ENCODE data around the gene ANXA5.

ANXA5 gene

GRCh38 chr4:121712783-121713182 is 16.0 kb upstream of the ANXA5 start:
- DNase-seq (ENCODE audit: insufficient read length, low spot score) (no peak), FAIRE-seq (no peak)

GRCh38 chr4:121712001-121712651 is 15.3 kb upstream of the ANXA5 start:
- no peak for DNase-seq (ENCODE audit: insufficient read length, low spot score)
- no peak for FAIRE-seq

- FAIRE-seq (peak; percentile 26), DNase-seq (ENCODE audit: insufficient read length, low spot score) (peak; percentile 84)
Measured at GRCh38 chr4:121711263-121712000, 14.7 kb upstream of the ANXA5 start.

GRCh38 chr4:121709766-121710405 is 13.1 kb upstream of the ANXA5 start:
- FAIRE-seq: no peak
- no peak for DNase-seq (ENCODE audit: insufficient read length, low spot score)

- no peak for FAIRE-seq
- DNase-seq (ENCODE audit: insufficient read length, low spot score): no peak
Measured at GRCh38 chr4:121707344-121707743, 10.6 kb upstream of the ANXA5 start.

GRCh38 chr4:121706595-121707021 is 9.8 kb upstream of the ANXA5 start:
- DNase-seq (ENCODE audit: insufficient read length, low spot score): no peak
- FAIRE-seq: peak; percentile 26

- FAIRE-seq: no peak
Measured at GRCh38 chr4:121705521-121705920, 8.7 kb upstream of the ANXA5 start.

GRCh38 chr4:121702136-121702535 is 5.4 kb upstream of the ANXA5 start:
- FAIRE-seq (no peak), DNase-seq (ENCODE audit: insufficient read length, low spot score) (no peak)

More at GRCh38 chr4:121705521-121705920, 8.7 kb upstream of the ANXA5 start:
- no peak for DNase-seq (ENCODE audit: insufficient read length, low spot score)

GRCh38 chr4:121701263-121701662 is 4.5 kb upstream of the ANXA5 start:
- DNase-seq (ENCODE audit: insufficient read length, low spot score): no peak
- FAIRE-seq: no peak

GRCh38 chr4:121698236-121698671 is 1.5 kb upstream of the ANXA5 start:
- no peak for FAIRE-seq
- no peak for DNase-seq (ENCODE audit: insufficient read length, low spot score)

GRCh38 chr4:121697564-121697963 is 784 bp upstream of the ANXA5 start:
- no peak for DNase-seq (ENCODE audit: insufficient read length, low spot score)

GRCh38 chr4:121696170-121696580 is 605 bp downstream of the ANXA5 start:
- DNase-seq (ENCODE audit: insufficient read length, low spot score): peak; percentile 22
- no peak for FAIRE-seq

More at GRCh38 chr4:121697564-121697963, 784 bp upstream of the ANXA5 start:
- FAIRE-seq: no peak

- DNase-seq (ENCODE audit: insufficient read length, low spot score): no peak
- no peak for FAIRE-seq
Measured at GRCh38 chr4:121693886-121694285, 2.9 kb downstream of the ANXA5 start.

- DNase-seq (ENCODE audit: insufficient read length, low spot score) (no peak), FAIRE-seq (no peak)
Measured at GRCh38 chr4:121693450-121693849, 3.3 kb downstream of the ANXA5 start.

GRCh38 chr4:121692261-121692660 is 4.5 kb downstream of the ANXA5 start:
- FAIRE-seq: no peak
- DNase-seq (ENCODE audit: insufficient read length, low spot score): no peak

- FAIRE-seq (no peak), DNase-seq (ENCODE audit: insufficient read length, low spot score) (no peak)
Measured at GRCh38 chr4:121690001-121690400, 6.8 kb downstream of the ANXA5 start.

GRCh38 chr4:121688701-121689100 is 8.1 kb downstream of the ANXA5 start:
- no peak for DNase-seq (ENCODE audit: insufficient read length, low spot score)
- no peak for FAIRE-seq

- no peak for DNase-seq (ENCODE audit: insufficient read length, low spot score)
- FAIRE-seq: no peak
Measured at GRCh38 chr4:121688261-121688660, 8.5 kb downstream of the ANXA5 start.

- FAIRE-seq (no peak), DNase-seq (ENCODE audit: insufficient read length, low spot score) (no peak)
Measured at GRCh38 chr4:121686255-121686654, 10.5 kb downstream of the ANXA5 start.

GRCh38 chr4:121685257-121685656 is 11.5 kb downstream of the ANXA5 start:
- FAIRE-seq: no peak
- no peak for DNase-seq (ENCODE audit: insufficient read length, low spot score)

- FAIRE-seq: no peak
- DNase-seq (ENCODE audit: insufficient read length, low spot score): no peak
Measured at GRCh38 chr4:121684561-121684960, 12.2 kb downstream of the ANXA5 start.

- FAIRE-seq (no peak), DNase-seq (ENCODE audit: insufficient read length, low spot score) (no peak)
Measured at GRCh38 chr4:121684016-121684415, 12.8 kb downstream of the ANXA5 start.

Measured in HTR-8/SVneo (cell line).